NCI-H526 treated with DMSO at 0.1 percent for 48 hours (cell line): ENCODE results near the gene PRDM16.

Experiments used
- DNase-seq: peaks from one replicate; lab custom pipeline; 2025; lab: John Stamatoyannopoulos, UW

Gene PRDM16

GRCh38 chr1:3415260-3416090 lies 346.5 kb downstream of the PRDM16 start:
- DNase-seq = no peak

GRCh38 chr1:3417082-3417739 lies 348.2 kb downstream of the PRDM16 start:
- no peak for DNase-seq

- no peak for DNase-seq
Observed at GRCh38 chr1:3417934-3418333, 348.9 kb downstream of the PRDM16 start.

- no peak for DNase-seq
Observed at GRCh38 chr1:3418600-3418999, 349.6 kb downstream of the PRDM16 start.

GRCh38 chr1:3419415-3420204 lies 350.6 kb downstream of the PRDM16 start:
- no peak for DNase-seq

- DNase-seq = no peak
Observed at GRCh38 chr1:3420218-3420951, 351.4 kb downstream of the PRDM16 start.

- DNase-seq = no peak
Observed at GRCh38 chr1:3422638-3423037, 353.6 kb downstream of the PRDM16 start.

GRCh38 chr1:3423245-3423829 lies 354.3 kb downstream of the PRDM16 start:
- no peak for DNase-seq

- no peak for DNase-seq
Observed at GRCh38 chr1:3423896-3424611, 355.1 kb downstream of the PRDM16 start.

GRCh38 chr1:3425486-3426215 lies 356.6 kb downstream of the PRDM16 start:
- no peak for DNase-seq

- DNase-seq = no peak
Observed at GRCh38 chr1:3426956-3427535, 358.0 kb downstream of the PRDM16 start.

GRCh38 chr1:3427711-3428704 lies 359.0 kb downstream of the PRDM16 start:
- DNase-seq = no peak

- no peak for DNase-seq
Observed at GRCh38 chr1:3428899-3429298, 359.9 kb downstream of the PRDM16 start.

- DNase-seq = no peak
Observed at GRCh38 chr1:3429320-3429719, 360.3 kb downstream of the PRDM16 start.

- DNase-seq = no peak
Observed at GRCh38 chr1:3429766-3430165, 360.8 kb downstream of the PRDM16 start.

GRCh38 chr1:3430406-3430805 lies 361.4 kb downstream of the PRDM16 start:
- DNase-seq = no peak

GRCh38 chr1:3430820-3431219 lies 361.8 kb downstream of the PRDM16 start:
- no peak for DNase-seq

GRCh38 chr1:3431266-3431665 lies 362.3 kb downstream of the PRDM16 start:
- no peak for DNase-seq

GRCh38 chr1:3431686-3432085 lies 362.7 kb downstream of the PRDM16 start:
- DNase-seq = no peak
